GM12878 (cell line): Measurements from ENCODE around the gene PCBD2. TPM values are rescaled to one million over a fixed set of nuclear protein-coding genes. Genes with fewer than 3 reads are reported as not detected.

ENCODE experiments used
- CHD2 ChIP-seq: IDR thresholded peaks from 2 replicates; pipeline ENCODE4 v1.6.1; 2011; ENCODE audit warnings: low read depth, low read length, improper control_type of control experiment, borderline replicate concordance
- CREB1 ChIP-seq: IDR thresholded peaks from 2 replicates; pipeline ENCODE4 v1.6.1; 2012; ENCODE audit warnings: low read depth, mild to moderate bottlenecking, inconsistent platforms
- FOXM1 ChIP-seq: IDR thresholded peaks from 2 replicates; pipeline ENCODE4 v1.6.1; 2012; ENCODE audit warnings: low read depth, mild to moderate bottlenecking, inconsistent platforms, low read length, moderate library complexity
- IKZF1 ChIP-seq: fragments of 450-650 bp; conservative IDR thresholded peaks from 2 replicates; pipeline ENCODE4 v1.6.1; 2017; ENCODE audit warnings: antibody characterized with exemption, mild to moderate bottlenecking
- NR2C1 ChIP-seq: fragments of 450-650 bp; IDR thresholded peaks from 2 replicates; pipeline ENCODE4 v1.6.1; 2017; ENCODE audit warnings: antibody characterized with exemption, mild to moderate bottlenecking, moderate library complexity
- NR2F1 ChIP-seq: fragments of 450-650 bp; conservative IDR thresholded peaks from 2 replicates; pipeline ENCODE4 v1.6.1; 2017; ENCODE audit warnings: mild to moderate bottlenecking
- PML ChIP-seq: IDR thresholded peaks from 2 replicates; pipeline ENCODE4 v1.6.1; 2012; ENCODE audit warnings: low read length, inconsistent platforms
- POLR2AphosphoS2 ChIP-seq: IDR thresholded peaks from 2 replicates; pipeline ENCODE4 v1.6.1; 2011; ENCODE audit warnings: low read depth, mild to moderate bottlenecking, low read length, improper control_type of control experiment, moderate library complexity
- SMARCA5 ChIP-seq: fragments of 450-650 bp; IDR thresholded peaks from 2 replicates; pipeline ENCODE4 v1.6.1; 2017; ENCODE audit warnings: mild to moderate bottlenecking
- SP1 ChIP-seq: IDR thresholded peaks from one replicate; pipeline ENCODE4 v1.6.1; 2011; ENCODE audit warnings: low read depth, low read length
- SREBF1 ChIP-seq: IDR thresholded peaks from 2 replicates; pipeline ENCODE4 v1.6.1; 2012; ENCODE audit warnings: mild to moderate bottlenecking, low read length
- SREBF2 ChIP-seq: IDR thresholded peaks from 2 replicates; pipeline ENCODE4 v1.6.1; 2012; ENCODE audit warnings: mild to moderate bottlenecking, low read length
- STAT1 ChIP-seq: fragments of 450-650 bp; conservative IDR thresholded peaks from 2 replicates; pipeline ENCODE4 v1.6.1; 2014; ENCODE audit warnings: antibody characterized with exemption, mild to moderate bottlenecking
- ZNF217 ChIP-seq: fragments of 450-650 bp; IDR thresholded peaks from 2 replicates; pipeline ENCODE4 v1.6.1; 2017; ENCODE audit warnings: antibody characterized with exemption, mild to moderate bottlenecking
- polyA plus RNA-seq, 11 experiments: library from polyadenylated mRNA; depleted of rRNA in 4 of 11; unstranded in 6 of 11; stranded (reverse) in 5 of 11; fragments of >200 nt; fragmentation: Nextera tagmentation in 4 of 11; fragmentation: Illumina TruSeq in 1 of 11; extraction: Ambion mirVana in 4 of 11; extraction: Trizol in 1 of 11; gene quantifications; 1 replicate in 1 of 11; 2 replicates in 10 of 11; pipeline versions ENCODE4 v1.2.1 to v1.2.3, GENCODE V29; 2011 to 2016; ENCODE audit warnings: inconsistent platforms in 2 of 11, missing spikeins in 2 of 11, low read depth in 1 of 11
- total RNA-seq, 4 experiments: library from RNA; depleted of rRNA in 3 of 4; stranded (reverse); fragments of >200 nt in 3 of 4; fragmentation: Illumina TruSeq in 1 of 4; extraction: Trizol in 1 of 4; gene quantifications; 2 replicates each; pipeline versions ENCODE4 v1.2.1 to v1.2.3, GENCODE V29; 2013 to 2021
- TF ChIP-seq, protein P1 (sequence below): IDR thresholded peaks from 2 replicates; pipeline ENCODE4 v1.6.1; 2012; ENCODE audit warnings: improper control_type of control experiment, low read depth, low read length; ENCODE audit not compliant: insufficient replicate concordance
- TF ChIP-seq, protein P2 (sequence below): fragments of 450-650 bp; IDR thresholded peaks from 2 replicates; pipeline ENCODE4 v1.6.1; 2017; ENCODE audit warnings: low read depth, mild to moderate bottlenecking, moderate library complexity
- TF ChIP-seq, protein P3 (sequence below): IDR thresholded peaks from 2 replicates; pipeline ENCODE4 v1.6.1; 2011; ENCODE audit warnings: low read depth, low read length, improper control_type of control experiment, borderline replicate concordance
- TF ChIP-seq, protein P4 (sequence below): IDR thresholded peaks from 2 replicates; pipeline ENCODE4 v1.6.1; 2011; ENCODE audit warnings: borderline replicate concordance, low read depth, mild to moderate bottlenecking, moderate library complexity, mixed read lengths, low read length; ENCODE audit not compliant: insufficient read depth; ENCODE audit errors: extremely low read length
- TF ChIP-seq, protein P5 (sequence below), 3 experiments: IDR thresholded peaks in 2 of 3; conservative IDR thresholded peaks in 1 of 3; 2 replicates each; pipeline ENCODE4 v1.5.1; 2011; ENCODE audit warnings: low read depth in 3 of 3, low read length in 3 of 3, mild to moderate bottlenecking in 3 of 3, control low read depth in 2 of 3, moderate library complexity in 2 of 3, inconsistent platforms in 1 of 3, mixed read lengths in 1 of 3; ENCODE audit not compliant: control insufficient read depth in 2 of 3, insufficient read depth in 1 of 3; ENCODE audit errors: extremely low read depth in 1 of 3

The PCBD2 gene
- total and polyA plus RNA-seq, 10 of the 15 experiments (the other 5 are each of a cell fraction or from before 2014, with no cell fraction given), result 5.4 to 13.6 (median 6.7) TPM

DNA sequence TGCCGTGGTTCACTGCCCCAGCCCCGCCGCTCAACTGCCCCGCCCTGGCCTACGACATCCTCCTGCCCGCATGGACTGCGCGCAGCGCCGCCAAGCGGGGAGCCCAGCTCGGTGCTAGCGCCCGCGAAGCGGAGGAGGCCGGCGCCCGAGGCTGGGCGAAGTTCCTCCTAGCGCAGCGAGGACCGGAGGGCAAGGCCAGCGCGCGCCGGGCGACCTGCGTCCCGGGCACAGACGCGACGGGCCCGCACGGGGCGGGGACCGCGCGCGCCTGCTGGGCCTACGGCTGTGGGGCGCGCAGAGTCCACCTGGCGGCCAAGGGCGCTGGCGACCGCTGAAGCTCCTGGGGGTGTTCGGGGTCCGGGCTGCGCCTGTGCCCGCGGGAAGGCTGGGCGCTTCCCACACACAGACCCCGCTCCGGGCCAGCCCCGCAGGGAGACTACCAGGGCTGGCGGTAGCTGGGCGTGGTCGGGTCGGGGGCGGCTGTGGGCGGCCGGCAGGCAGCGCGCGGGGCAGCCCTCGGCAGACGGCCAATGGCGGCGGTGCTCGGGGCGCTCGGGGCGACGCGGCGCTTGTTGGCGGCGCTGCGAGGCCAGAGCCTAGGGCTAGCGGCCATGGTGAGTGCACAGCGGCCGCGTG lies at the start of gene PCBD2 (continued):
- TF ChIP-seq, protein P1, sequence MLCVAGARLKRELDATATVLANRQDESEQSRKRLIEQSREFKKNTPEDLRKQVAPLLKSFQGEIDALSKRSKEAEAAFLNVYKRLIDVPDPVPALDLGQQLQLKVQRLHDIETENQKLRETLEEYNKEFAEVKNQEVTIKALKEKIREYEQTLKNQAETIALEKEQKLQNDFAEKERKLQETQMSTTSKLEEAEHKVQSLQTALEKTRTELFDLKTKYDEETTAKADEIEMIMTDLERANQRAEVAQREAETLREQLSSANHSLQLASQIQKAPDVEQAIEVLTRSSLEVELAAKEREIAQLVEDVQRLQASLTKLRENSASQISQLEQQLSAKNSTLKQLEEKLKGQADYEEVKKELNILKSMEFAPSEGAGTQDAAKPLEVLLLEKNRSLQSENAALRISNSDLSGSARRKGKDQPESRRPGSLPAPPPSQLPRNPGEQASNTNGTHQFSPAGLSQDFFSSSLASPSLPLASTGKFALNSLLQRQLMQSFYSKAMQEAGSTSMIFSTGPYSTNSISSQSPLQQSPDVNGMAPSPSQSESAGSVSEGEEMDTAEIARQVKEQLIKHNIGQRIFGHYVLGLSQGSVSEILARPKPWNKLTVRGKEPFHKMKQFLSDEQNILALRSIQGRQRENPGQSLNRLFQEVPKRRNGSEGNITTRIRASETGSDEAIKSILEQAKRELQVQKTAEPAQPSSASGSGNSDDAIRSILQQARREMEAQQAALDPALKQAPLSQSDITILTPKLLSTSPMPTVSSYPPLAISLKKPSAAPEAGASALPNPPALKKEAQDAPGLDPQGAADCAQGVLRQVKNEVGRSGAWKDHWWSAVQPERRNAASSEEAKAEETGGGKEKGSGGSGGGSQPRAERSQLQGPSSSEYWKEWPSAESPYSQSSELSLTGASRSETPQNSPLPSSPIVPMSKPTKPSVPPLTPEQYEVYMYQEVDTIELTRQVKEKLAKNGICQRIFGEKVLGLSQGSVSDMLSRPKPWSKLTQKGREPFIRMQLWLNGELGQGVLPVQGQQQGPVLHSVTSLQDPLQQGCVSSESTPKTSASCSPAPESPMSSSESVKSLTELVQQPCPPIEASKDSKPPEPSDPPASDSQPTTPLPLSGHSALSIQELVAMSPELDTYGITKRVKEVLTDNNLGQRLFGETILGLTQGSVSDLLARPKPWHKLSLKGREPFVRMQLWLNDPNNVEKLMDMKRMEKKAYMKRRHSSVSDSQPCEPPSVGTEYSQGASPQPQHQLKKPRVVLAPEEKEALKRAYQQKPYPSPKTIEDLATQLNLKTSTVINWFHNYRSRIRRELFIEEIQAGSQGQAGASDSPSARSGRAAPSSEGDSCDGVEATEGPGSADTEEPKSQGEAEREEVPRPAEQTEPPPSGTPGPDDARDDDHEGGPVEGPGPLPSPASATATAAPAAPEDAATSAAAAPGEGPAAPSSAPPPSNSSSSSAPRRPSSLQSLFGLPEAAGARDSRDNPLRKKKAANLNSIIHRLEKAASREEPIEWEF, result no peak
- TF ChIP-seq CREB1 (peak; percentile 78; the same call in 1 of the 2 replicates), NR2C1 (peak; percentile 14; the same call in 1 of the 2 replicates), SREBF1 (0 out of 2 replicates have a peak, but pooled peaks have one; percentile 29), ZNF217 (no peak; the same call in none of the 2 replicates), FOXM1 (no peak; the same call in 1 of the 2 replicates), SREBF2 (peak; percentile 28; the same call in 1 of the 2 replicates), CHD2 (peak; percentile 46; the same call in 1 of the 2 replicates), NR2F1 (peak; percentile 87), SP1 (peak; percentile 33), SMARCA5 (peak; percentile 99), POLR2AphosphoS2 (peak; percentile 80), STAT1 (peak; percentile 85), IKZF1 (peak; percentile 92), PML (peak; percentile 31; the same call in 1 of the 2 replicates)
- TF ChIP-seq, protein P2, sequence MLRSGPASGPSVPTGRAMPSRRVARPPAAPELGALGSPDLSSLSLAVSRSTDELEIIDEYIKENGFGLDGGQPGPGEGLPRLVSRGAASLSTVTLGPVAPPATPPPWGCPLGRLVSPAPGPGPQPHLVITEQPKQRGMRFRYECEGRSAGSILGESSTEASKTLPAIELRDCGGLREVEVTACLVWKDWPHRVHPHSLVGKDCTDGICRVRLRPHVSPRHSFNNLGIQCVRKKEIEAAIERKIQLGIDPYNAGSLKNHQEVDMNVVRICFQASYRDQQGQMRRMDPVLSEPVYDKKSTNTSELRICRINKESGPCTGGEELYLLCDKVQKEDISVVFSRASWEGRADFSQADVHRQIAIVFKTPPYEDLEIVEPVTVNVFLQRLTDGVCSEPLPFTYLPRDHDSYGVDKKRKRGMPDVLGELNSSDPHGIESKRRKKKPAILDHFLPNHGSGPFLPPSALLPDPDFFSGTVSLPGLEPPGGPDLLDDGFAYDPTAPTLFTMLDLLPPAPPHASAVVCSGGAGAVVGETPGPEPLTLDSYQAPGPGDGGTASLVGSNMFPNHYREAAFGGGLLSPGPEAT, result 0 out of 2 replicates have a peak, but pooled peaks have one; percentile 1
- TF ChIP-seq, protein P3, sequence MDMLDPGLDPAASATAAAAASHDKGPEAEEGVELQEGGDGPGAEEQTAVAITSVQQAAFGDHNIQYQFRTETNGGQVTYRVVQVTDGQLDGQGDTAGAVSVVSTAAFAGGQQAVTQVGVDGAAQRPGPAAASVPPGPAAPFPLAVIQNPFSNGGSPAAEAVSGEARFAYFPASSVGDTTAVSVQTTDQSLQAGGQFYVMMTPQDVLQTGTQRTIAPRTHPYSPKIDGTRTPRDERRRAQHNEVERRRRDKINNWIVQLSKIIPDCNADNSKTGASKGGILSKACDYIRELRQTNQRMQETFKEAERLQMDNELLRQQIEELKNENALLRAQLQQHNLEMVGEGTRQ, result no peak
- TF ChIP-seq, protein P4, sequence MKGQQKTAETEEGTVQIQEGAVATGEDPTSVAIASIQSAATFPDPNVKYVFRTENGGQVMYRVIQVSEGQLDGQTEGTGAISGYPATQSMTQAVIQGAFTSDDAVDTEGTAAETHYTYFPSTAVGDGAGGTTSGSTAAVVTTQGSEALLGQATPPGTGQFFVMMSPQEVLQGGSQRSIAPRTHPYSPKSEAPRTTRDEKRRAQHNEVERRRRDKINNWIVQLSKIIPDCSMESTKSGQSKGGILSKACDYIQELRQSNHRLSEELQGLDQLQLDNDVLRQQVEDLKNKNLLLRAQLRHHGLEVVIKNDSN, result no peak
- TF ChIP-seq, protein P5, sequence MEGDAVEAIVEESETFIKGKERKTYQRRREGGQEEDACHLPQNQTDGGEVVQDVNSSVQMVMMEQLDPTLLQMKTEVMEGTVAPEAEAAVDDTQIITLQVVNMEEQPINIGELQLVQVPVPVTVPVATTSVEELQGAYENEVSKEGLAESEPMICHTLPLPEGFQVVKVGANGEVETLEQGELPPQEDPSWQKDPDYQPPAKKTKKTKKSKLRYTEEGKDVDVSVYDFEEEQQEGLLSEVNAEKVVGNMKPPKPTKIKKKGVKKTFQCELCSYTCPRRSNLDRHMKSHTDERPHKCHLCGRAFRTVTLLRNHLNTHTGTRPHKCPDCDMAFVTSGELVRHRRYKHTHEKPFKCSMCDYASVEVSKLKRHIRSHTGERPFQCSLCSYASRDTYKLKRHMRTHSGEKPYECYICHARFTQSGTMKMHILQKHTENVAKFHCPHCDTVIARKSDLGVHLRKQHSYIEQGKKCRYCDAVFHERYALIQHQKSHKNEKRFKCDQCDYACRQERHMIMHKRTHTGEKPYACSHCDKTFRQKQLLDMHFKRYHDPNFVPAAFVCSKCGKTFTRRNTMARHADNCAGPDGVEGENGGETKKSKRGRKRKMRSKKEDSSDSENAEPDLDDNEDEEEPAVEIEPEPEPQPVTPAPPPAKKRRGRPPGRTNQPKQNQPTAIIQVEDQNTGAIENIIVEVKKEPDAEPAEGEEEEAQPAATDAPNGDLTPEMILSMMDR (IDR thresholded peaks at IDR 0.05 in 2 of 3, conservative IDR thresholded peaks at IDR 0.05 in 1 of 3; ENCODE audit: control insufficient read depth in 2 of 3, extremely low read depth in 1 of 3, insufficient read depth in 1 of 3, low read depth in 3 of 3, low read length in 3 of 3), result peak; percentile 97 to 98 (median 98)
